ENCODE results near the gene TERT. TPM values are rescaled to one million over a fixed set of nuclear protein-coding genes. Genes with fewer than 3 reads are reported as not detected.

The TERT gene
- total RNA-seq, 1 experiment from 2014 or later = 6.1 TPM

GRCh38 chr5:1312206-1312605 lies 17.3 kb upstream of the TERT start:
- Histone ChIP-seq H3K36me3 (ENCODE audit: control insufficient read depth, insufficient read depth, low read length) (no peaks in the 10 kb centered on the region; the same call in 1 of the 2 replicates), H3K9me3 (no peaks in the 10 kb centered on the region; the same call in none of the 2 replicates), H3K4me3 (ENCODE audit: low read depth, low read length) (no peak overlapping the region), H3K4me1 (peaks cover 25% of the 10 kb centered on the region), H3K27me3 (replicated peaks; ENCODE audit: control insufficient read depth, insufficient read depth, low read length) (no peaks in the 10 kb centered on the region)
- TF ChIP-seq CTCF (IDR thresholded peaks at IDR 0.05; ENCODE audit: insufficient read depth in 1 of 2, low read depth in 1 of 2, low read length in 1 of 2, severe bottlenecking in 1 of 2, unreplicated experiment in 1 of 2) = no peak
- Mint-ChIP-seq H3K9me3 (ENCODE audit: unreplicated experiment) (no peaks in the 10 kb centered on the region), H3K4me3 (ENCODE audit: unreplicated experiment) (no peak overlapping the region), H3K36me3 (ENCODE audit: insufficient read depth, unreplicated experiment) (no peaks in the 10 kb centered on the region), H3K27ac (ENCODE audit: unreplicated experiment) (no peak overlapping the region), H3K27me3 (ENCODE audit: insufficient read depth, unreplicated experiment) (no peaks in the 10 kb centered on the region), H3K4me1 (ENCODE audit: low read depth, unreplicated experiment) (peaks cover 11% of the 10 kb centered on the region)
- ChIA-PET CTCF (no interaction called here), POLR2A (no interaction called here)
- DNase-seq = no peak
- intact Hi-C loops (cut with micrococcal nuclease; ENCODE audit: unreplicated experiment) = no loop called here
- BruUV-seq (replicated peaks) = no TSS peak

GRCh38 chr5:1311439-1312055 lies 16.7 kb upstream of the TERT start:
- Histone ChIP-seq H3K4me1 (peaks cover 19% of the 10 kb centered on the region), H3K27me3 (replicated peaks; ENCODE audit: control insufficient read depth, insufficient read depth, low read length) (no peaks in the 10 kb centered on the region), H3K4me3 (ENCODE audit: low read depth, low read length) (no peak overlapping the region), H3K9me3 (no peaks in the 10 kb centered on the region; the same call in none of the 2 replicates), H3K36me3 (ENCODE audit: control insufficient read depth, insufficient read depth, low read length) (no peaks in the 10 kb centered on the region; the same call in 1 of the 2 replicates)
- H3K36me3 Mint-ChIP-seq (ENCODE audit: insufficient read depth, unreplicated experiment) = no peaks in the 10 kb centered on the region
- BruUV-seq (replicated peaks) = no TSS peak
- H3K27me3 Mint-ChIP-seq (ENCODE audit: insufficient read depth, unreplicated experiment) = no peaks in the 10 kb centered on the region
- no peak for DNase-seq
- no peak overlapping the region for H3K27ac Mint-ChIP-seq (ENCODE audit: unreplicated experiment)
- no peaks in the 10 kb centered on the region for H3K9me3 Mint-ChIP-seq (ENCODE audit: unreplicated experiment)
- no peak overlapping the region for H3K4me3 Mint-ChIP-seq (ENCODE audit: unreplicated experiment)
- ChIA-PET POLR2A (no interaction called here), CTCF (no interaction called here)
- TF ChIP-seq CTCF (IDR thresholded peaks at IDR 0.05; ENCODE audit: insufficient read depth in 1 of 2, low read depth in 1 of 2, low read length in 1 of 2, severe bottlenecking in 1 of 2, unreplicated experiment in 1 of 2) = no peak
- peaks cover 4% of the 10 kb centered on the region for H3K4me1 Mint-ChIP-seq (ENCODE audit: low read depth, unreplicated experiment)
- intact Hi-C loops (cut with micrococcal nuclease; ENCODE audit: unreplicated experiment) = no loop called here

GRCh38 chr5:1310118-1310517 lies 15.2 kb upstream of the TERT start:
- H3K4me1 Mint-ChIP-seq (ENCODE audit: low read depth, unreplicated experiment) = no peaks in the 10 kb centered on the region

More at GRCh38 chr5:1310118-1310517, 15.2 kb upstream of the TERT start:
- Histone ChIP-seq H3K4me1 (peaks cover 5% of the 10 kb centered on the region), H3K36me3 (ENCODE audit: control insufficient read depth, insufficient read depth, low read length) (no peaks in the 10 kb centered on the region; the same call in 1 of the 2 replicates), H3K9me3 (no peaks in the 10 kb centered on the region; the same call in none of the 2 replicates), H3K27me3 (replicated peaks; ENCODE audit: control insufficient read depth, insufficient read depth, low read length) (no peaks in the 10 kb centered on the region), H3K4me3 (ENCODE audit: low read depth, low read length) (no peak overlapping the region)
- ChIA-PET POLR2A (no interaction called here), CTCF (no interaction called here)
- no peak for DNase-seq
- Mint-ChIP-seq H3K4me3 (ENCODE audit: unreplicated experiment) (no peak overlapping the region), H3K27me3 (ENCODE audit: insufficient read depth, unreplicated experiment) (no peaks in the 10 kb centered on the region), H3K27ac (ENCODE audit: unreplicated experiment) (no peak overlapping the region), H3K36me3 (ENCODE audit: insufficient read depth, unreplicated experiment) (no peaks in the 10 kb centered on the region), H3K9me3 (ENCODE audit: unreplicated experiment) (no peaks in the 10 kb centered on the region)
- BruUV-seq (replicated peaks) = no TSS peak
- no peak for TF ChIP-seq CTCF (IDR thresholded peaks at IDR 0.05; ENCODE audit: insufficient read depth in 1 of 2, low read depth in 1 of 2, low read length in 1 of 2, severe bottlenecking in 1 of 2, unreplicated experiment in 1 of 2)
- intact Hi-C loops (cut with micrococcal nuclease; ENCODE audit: unreplicated experiment) = no loop called here

All from Caco-2 (cell line).